GM10266 (cell line): Measurements from ENCODE around the gene OSCP1.

ENCODE experiments used
- DNase-seq: peaks from one replicate; pipeline ENCODE4 v3.0.0; 2012; ENCODE audit errors: extremely low spot score
- TF ChIP-seq, protein P1 (sequence below): IDR thresholded peaks from 2 replicates; pipeline ENCODE4 v1.5.1; 2012; ENCODE audit warnings: mild to moderate bottlenecking, low read depth; ENCODE audit not compliant: control insufficient read depth, insufficient read depth; ENCODE audit errors: missing control alignments

Gene OSCP1

DNA sequence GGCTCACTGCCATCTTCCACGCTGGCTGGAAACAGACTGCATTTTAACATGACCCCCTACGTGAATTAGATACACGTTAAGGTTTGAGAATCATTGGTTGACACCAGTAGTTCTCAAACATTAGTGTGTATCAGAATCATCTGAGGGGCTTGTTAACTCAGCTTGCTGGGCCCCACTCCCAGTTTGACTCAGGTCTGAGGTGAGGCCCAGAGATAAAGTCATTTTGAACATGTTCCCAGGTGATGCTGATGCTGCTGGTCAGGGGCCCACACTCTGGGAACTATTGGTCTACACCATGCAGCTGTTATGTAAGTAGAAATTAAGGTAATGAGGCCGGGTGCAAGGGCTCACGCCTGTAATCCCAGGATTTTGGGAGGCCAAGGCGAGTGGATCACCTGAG, 53.9 kb downstream of the OSCP1 start:
- no peak for DNase-seq
- TF ChIP-seq, protein P1, sequence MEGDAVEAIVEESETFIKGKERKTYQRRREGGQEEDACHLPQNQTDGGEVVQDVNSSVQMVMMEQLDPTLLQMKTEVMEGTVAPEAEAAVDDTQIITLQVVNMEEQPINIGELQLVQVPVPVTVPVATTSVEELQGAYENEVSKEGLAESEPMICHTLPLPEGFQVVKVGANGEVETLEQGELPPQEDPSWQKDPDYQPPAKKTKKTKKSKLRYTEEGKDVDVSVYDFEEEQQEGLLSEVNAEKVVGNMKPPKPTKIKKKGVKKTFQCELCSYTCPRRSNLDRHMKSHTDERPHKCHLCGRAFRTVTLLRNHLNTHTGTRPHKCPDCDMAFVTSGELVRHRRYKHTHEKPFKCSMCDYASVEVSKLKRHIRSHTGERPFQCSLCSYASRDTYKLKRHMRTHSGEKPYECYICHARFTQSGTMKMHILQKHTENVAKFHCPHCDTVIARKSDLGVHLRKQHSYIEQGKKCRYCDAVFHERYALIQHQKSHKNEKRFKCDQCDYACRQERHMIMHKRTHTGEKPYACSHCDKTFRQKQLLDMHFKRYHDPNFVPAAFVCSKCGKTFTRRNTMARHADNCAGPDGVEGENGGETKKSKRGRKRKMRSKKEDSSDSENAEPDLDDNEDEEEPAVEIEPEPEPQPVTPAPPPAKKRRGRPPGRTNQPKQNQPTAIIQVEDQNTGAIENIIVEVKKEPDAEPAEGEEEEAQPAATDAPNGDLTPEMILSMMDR: no peak

DNA sequence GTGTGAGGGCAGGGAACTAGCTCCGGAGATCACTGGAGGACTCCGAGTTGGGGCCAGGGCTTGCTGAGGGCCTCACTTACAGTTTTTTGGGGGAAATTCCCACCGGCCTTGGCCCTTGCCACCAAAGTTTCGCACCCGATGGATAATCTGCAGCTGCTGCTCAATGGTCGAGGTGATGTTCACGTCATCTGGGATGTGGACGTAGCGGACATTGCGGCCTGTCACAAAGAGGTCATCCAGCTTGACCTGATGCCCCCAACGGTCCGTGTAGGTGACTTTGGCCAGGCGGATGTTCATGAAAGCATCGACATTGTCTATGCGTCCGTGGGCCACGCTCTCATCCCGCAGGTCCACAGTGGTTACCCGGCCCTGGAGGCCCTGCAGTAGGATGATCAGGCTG, 56.6 kb downstream of the OSCP1 start:
- no peak for DNase-seq
- TF ChIP-seq, protein P1: no peak

DNA sequence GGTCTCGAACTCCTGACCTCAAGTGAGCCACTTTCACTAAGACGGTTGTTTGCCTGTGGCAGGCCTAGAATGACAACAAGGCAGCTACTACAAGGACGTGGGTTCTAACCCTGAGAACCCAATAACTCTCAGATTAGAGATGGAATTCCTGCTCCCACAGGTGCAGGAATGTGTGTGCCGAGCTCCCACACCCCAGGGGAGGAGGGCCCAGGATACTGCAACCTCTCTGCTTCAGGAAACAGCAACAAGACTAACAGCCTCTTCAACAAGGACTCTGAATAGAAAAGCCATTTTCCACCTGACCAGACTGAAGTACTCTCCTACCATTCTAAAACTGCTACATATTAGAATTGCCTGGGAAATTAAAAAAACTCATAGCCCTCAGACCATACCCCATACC, 57.4 kb downstream of the OSCP1 start:
- DNase-seq: no peak
- TF ChIP-seq, protein P1: no peak

DNA sequence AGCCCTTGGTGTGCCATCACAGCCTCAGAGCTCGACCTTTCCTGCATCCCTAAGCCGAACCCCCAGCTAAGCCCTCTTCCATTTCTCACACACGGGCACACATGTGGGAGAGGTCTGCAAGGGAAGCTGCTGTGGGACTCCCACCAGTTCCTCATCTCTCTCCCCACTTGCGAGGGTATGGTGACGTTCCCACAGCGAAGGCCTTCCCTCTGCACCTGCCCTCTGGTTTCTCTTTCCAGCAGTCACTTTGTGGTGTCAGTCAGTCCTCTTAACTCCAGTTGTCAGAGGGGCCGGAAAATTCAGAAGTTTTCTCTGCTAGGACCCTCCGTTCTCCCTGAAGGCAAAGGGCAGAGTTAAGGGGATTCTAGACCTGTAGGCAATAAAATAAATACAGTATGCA, 59.0 kb downstream of the OSCP1 start:
- TF ChIP-seq, protein P1: no peak
- DNase-seq: no peak

DNA sequence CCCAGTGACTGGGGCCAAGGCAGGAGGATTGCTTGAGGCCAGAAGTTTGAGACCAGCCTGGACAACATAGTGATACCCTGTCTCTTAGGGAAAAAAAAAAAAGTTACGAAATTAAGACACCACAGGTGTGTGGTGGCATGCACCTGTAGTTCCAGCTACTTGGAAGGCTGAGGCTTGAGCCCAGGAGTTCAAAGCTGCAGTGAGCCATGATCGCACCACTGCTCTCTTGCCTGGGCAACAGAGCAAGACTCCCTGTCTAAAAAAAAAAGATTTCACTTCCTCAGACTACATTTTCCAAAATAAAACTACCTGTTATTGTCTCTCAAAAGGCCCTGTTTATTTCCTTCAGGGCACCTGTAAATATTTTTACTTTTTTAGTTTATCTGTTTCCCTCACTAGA, 59.8 kb downstream of the OSCP1 start:
- TF ChIP-seq, protein P1: no peak
- no peak for DNase-seq

DNA sequence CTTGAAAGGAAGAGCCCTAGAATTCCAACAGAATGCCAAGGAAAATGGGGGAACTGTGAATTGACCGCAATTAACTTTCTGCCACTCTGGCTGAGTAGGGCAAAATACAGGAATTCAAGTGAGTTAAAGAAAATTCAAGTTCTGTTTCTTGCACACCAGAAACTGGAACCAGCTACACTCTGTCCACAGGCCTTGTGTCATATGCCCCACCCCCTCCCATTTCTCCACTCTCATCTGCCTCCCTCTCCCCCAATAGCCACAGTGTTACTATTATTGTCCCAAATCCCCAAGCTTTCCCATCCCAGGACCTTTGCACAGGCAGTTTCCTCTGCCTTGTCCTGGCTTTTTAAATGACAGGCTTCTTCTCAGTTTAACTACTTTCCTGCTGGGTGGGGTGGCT, 60.3 kb downstream of the OSCP1 start:
- TF ChIP-seq, protein P1: no peak
- no peak for DNase-seq

DNA sequence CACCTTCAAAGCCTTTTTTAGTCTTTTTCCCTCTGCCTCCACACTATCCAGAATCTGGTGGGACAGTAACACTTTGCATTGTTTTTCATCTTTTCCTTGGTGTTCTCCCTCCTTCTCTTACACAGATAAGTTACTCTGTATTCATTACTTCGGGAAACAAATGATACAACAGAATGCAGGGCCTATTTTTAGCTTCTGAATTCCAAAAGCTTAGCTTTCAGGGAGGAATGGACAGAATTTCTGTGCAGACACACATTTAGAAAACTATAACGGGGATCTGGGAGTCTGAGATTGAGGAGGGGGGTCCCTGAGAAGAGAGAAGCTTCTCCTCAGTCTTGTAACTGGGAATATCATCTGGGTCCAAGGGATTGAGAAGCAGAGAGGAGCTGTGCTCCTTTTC, 61.0 kb downstream of the OSCP1 start:
- TF ChIP-seq, protein P1: no peak
- DNase-seq: no peak
